HL-60 (cell line): Measurements from ENCODE around the gene RAB3C.

Experiments used
- GABPA ChIP-seq: IDR thresholded peaks from 2 replicates; pipeline ENCODE4 v1.6.1; 2012; ENCODE audit warnings: low read depth
- POLR2AphosphoS5 ChIP-seq: IDR thresholded peaks from 2 replicates; pipeline ENCODE4 v1.6.1; 2012; ENCODE audit warnings: low read depth
- SPI1 ChIP-seq: IDR thresholded peaks from 2 replicates; pipeline ENCODE4 v1.6.1; 2012; ENCODE audit warnings: low read depth, mild to moderate bottlenecking, borderline replicate concordance
- TF ChIP-seq, protein P1 (sequence below): IDR thresholded peaks from 2 replicates; pipeline ENCODE4 v1.6.1; 2012; ENCODE audit warnings: low read depth; ENCODE audit not compliant: insufficient replicate concordance
- TF ChIP-seq, protein P2 (sequence below): IDR thresholded peaks from one replicate; pipeline ENCODE4 v1.5.1; 2011; ENCODE audit warnings: low read length, control low read depth, inconsistent platforms; ENCODE audit not compliant: insufficient read depth

DNA sequence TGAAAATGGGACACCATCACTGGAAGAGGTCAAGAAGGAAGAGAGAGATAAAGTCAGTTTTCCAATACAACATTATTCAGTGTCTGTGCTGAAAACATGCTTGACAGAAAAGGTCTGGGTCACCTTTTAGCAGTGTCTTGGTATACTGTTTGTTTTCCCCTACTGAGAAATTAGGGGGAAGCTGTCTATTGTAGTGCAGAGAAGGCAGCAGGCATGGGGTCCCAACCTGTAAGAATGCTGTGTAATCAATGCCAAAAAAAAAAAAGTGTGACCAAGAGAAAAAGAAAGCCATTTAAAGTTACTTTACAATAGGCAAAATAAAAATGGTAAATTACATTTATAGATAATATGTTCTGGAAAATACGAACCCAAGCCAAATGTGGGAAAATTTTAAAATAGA lies 139.3 kb downstream of the RAB3C start:
- TF ChIP-seq, protein P1, sequence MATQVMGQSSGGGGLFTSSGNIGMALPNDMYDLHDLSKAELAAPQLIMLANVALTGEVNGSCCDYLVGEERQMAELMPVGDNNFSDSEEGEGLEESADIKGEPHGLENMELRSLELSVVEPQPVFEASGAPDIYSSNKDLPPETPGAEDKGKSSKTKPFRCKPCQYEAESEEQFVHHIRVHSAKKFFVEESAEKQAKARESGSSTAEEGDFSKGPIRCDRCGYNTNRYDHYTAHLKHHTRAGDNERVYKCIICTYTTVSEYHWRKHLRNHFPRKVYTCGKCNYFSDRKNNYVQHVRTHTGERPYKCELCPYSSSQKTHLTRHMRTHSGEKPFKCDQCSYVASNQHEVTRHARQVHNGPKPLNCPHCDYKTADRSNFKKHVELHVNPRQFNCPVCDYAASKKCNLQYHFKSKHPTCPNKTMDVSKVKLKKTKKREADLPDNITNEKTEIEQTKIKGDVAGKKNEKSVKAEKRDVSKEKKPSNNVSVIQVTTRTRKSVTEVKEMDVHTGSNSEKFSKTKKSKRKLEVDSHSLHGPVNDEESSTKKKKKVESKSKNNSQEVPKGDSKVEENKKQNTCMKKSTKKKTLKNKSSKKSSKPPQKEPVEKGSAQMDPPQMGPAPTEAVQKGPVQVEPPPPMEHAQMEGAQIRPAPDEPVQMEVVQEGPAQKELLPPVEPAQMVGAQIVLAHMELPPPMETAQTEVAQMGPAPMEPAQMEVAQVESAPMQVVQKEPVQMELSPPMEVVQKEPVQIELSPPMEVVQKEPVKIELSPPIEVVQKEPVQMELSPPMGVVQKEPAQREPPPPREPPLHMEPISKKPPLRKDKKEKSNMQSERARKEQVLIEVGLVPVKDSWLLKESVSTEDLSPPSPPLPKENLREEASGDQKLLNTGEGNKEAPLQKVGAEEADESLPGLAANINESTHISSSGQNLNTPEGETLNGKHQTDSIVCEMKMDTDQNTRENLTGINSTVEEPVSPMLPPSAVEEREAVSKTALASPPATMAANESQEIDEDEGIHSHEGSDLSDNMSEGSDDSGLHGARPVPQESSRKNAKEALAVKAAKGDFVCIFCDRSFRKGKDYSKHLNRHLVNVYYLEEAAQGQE = no peak
- TF ChIP-seq, protein P2, sequence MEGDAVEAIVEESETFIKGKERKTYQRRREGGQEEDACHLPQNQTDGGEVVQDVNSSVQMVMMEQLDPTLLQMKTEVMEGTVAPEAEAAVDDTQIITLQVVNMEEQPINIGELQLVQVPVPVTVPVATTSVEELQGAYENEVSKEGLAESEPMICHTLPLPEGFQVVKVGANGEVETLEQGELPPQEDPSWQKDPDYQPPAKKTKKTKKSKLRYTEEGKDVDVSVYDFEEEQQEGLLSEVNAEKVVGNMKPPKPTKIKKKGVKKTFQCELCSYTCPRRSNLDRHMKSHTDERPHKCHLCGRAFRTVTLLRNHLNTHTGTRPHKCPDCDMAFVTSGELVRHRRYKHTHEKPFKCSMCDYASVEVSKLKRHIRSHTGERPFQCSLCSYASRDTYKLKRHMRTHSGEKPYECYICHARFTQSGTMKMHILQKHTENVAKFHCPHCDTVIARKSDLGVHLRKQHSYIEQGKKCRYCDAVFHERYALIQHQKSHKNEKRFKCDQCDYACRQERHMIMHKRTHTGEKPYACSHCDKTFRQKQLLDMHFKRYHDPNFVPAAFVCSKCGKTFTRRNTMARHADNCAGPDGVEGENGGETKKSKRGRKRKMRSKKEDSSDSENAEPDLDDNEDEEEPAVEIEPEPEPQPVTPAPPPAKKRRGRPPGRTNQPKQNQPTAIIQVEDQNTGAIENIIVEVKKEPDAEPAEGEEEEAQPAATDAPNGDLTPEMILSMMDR = no peak
- no peak for TF ChIP-seq GABPA
- no peak for TF ChIP-seq POLR2AphosphoS5
- no peak for TF ChIP-seq SPI1
